RCC 7860 (cell line): ENCODE data around the gene OSBPL10.

Source experiments
- DNase-seq: peaks from one replicate; pipeline ENCODE4 v3.0.0-alpha.2; 2015; ENCODE audit warnings: low spot score
- FAIRE-seq: peaks from 2 replicates; lab custom pipeline; 2012; peaks lifted over from hg19 to GRCh38; lab: Jason Lieb, UNC

OSBPL10 gene

GRCh38 chr3:31724116-31724515 lies 256.9 kb downstream of the OSBPL10 start:
- FAIRE-seq (no peak), DNase-seq (no peak)

GRCh38 chr3:31723701-31724100 lies 257.4 kb downstream of the OSBPL10 start:
- no peak for FAIRE-seq

GRCh38 chr3:31721676-31722075 lies 259.4 kb downstream of the OSBPL10 start:
- DNase-seq (no peak), FAIRE-seq (no peak)

More at GRCh38 chr3:31723701-31724100, 257.4 kb downstream of the OSBPL10 start:
- DNase-seq: no peak

GRCh38 chr3:31714495-31715280 lies 266.4 kb downstream of the OSBPL10 start:
- DNase-seq (no peak), FAIRE-seq (no peak)

- DNase-seq: no peak
- FAIRE-seq: no peak
Observed at GRCh38 chr3:31713816-31714215, 267.2 kb downstream of the OSBPL10 start.

GRCh38 chr3:31710123-31710803 lies 270.8 kb downstream of the OSBPL10 start:
- FAIRE-seq: no peak
- no peak for DNase-seq

GRCh38 chr3:31709526-31709925 lies 271.5 kb downstream of the OSBPL10 start:
- FAIRE-seq (no peak), DNase-seq (no peak)

- FAIRE-seq: no peak
- DNase-seq: no peak
Observed at GRCh38 chr3:31709005-31709404, 272.1 kb downstream of the OSBPL10 start.

- no peak for DNase-seq
Observed at GRCh38 chr3:31707286-31707685, 273.8 kb downstream of the OSBPL10 start.

GRCh38 chr3:31705736-31706135 lies 275.3 kb downstream of the OSBPL10 start:
- DNase-seq (no peak), FAIRE-seq (no peak)

More at GRCh38 chr3:31707286-31707685, 273.8 kb downstream of the OSBPL10 start:
- no peak for FAIRE-seq

GRCh38 chr3:31704591-31705179 lies 276.4 kb downstream of the OSBPL10 start:
- peak; percentile 50 for DNase-seq

GRCh38 chr3:31704156-31704555 lies 276.9 kb downstream of the OSBPL10 start:
- no peak for DNase-seq
- FAIRE-seq: no peak

More at GRCh38 chr3:31704591-31705179, 276.4 kb downstream of the OSBPL10 start:
- FAIRE-seq: peak; percentile 76

- FAIRE-seq: no peak
- DNase-seq: no peak
Observed at GRCh38 chr3:31701286-31701685, 279.8 kb downstream of the OSBPL10 start.

- FAIRE-seq (peak; percentile 81), DNase-seq (peak; percentile 70)
Observed at GRCh38 chr3:31699309-31699953, 281.6 kb downstream of the OSBPL10 start.

GRCh38 chr3:31696815-31697548 lies 284.1 kb downstream of the OSBPL10 start:
- FAIRE-seq (no peak), DNase-seq (no peak)

- FAIRE-seq: no peak
- no peak for DNase-seq
Observed at GRCh38 chr3:31696009-31696297, 285.1 kb downstream of the OSBPL10 start.

- no peak for DNase-seq
Observed at GRCh38 chr3:31695280-31696008, 285.6 kb downstream of the OSBPL10 start.

GRCh38 chr3:31693346-31693745 lies 287.7 kb downstream of the OSBPL10 start:
- FAIRE-seq: no peak
- DNase-seq: no peak

More at GRCh38 chr3:31695280-31696008, 285.6 kb downstream of the OSBPL10 start:
- no peak for FAIRE-seq

- DNase-seq (no peak), FAIRE-seq (no peak)
Observed at GRCh38 chr3:31692751-31693150, 288.3 kb downstream of the OSBPL10 start.

- no peak for FAIRE-seq
- DNase-seq: no peak
Observed at GRCh38 chr3:31690771-31691170, 290.3 kb downstream of the OSBPL10 start.
